HL-60 (cell line): ENCODE data around the gene ANKRD9.
"Not testable (repeated sequence)": the region's sequence is repeated elsewhere in the genome, so short reads cannot be mapped to it uniquely, and the experiment has no call there.

Experiments used
- DNase-seq, 2 experiments: peaks; one replicate each; pipeline ENCODE4 v3.0.0-alpha.2; 2010 to 2020; ENCODE audit warnings: low read depth in 1 of 2, low spot score in 1 of 2
- H3K27ac ChIP-seq: fragments of 250-450 bp; sonication (Bioruptor Pico); replicated peaks from 2 replicates; pipeline ENCODE4 v1.5.1; 2020; ENCODE audit warnings: mild to moderate bottlenecking, moderate library complexity
- H3K27me3 ChIP-seq: fragments of 250-450 bp; sonication (Bioruptor Pico); 2 replicates; pipeline ENCODE4 v1.5.1; 2021; ENCODE audit warnings: mild to moderate bottlenecking, moderate library complexity; ENCODE audit not compliant: insufficient read depth, poor library complexity, severe bottlenecking
- H3K4me3 ChIP-seq: replicated peaks from 2 replicates; pipeline ENCODE4 v1.5.1; 2011; ENCODE audit warnings: mild to moderate bottlenecking, control low read depth, low read length; ENCODE audit not compliant: insufficient read depth
- CTCF ChIP-seq: IDR thresholded peaks from one replicate; pipeline ENCODE4 v1.5.1; 2011; ENCODE audit warnings: low read length, control low read depth, inconsistent platforms; ENCODE audit not compliant: insufficient read depth
- GABPA ChIP-seq: IDR thresholded peaks from 2 replicates; pipeline ENCODE4 v1.6.1; 2012; ENCODE audit warnings: low read depth
- POLR2AphosphoS5 ChIP-seq: IDR thresholded peaks from 2 replicates; pipeline ENCODE4 v1.6.1; 2012; ENCODE audit warnings: low read depth
- REST ChIP-seq: IDR thresholded peaks from 2 replicates; pipeline ENCODE4 v1.6.1; 2012; ENCODE audit warnings: low read depth; ENCODE audit not compliant: insufficient replicate concordance
- SPI1 ChIP-seq: IDR thresholded peaks from 2 replicates; pipeline ENCODE4 v1.6.1; 2012; ENCODE audit warnings: low read depth, mild to moderate bottlenecking, borderline replicate concordance

ANKRD9 gene

GRCh38 chr14:102556098-102556677 is 46.6 kb upstream of the ANKRD9 start:
- H3K4me3 ChIP-seq: no peak overlapping the region
- no peaks in the 10 kb centered on the region for H3K27me3 ChIP-seq
- no peak for TF ChIP-seq POLR2AphosphoS5
- no peak for TF ChIP-seq REST
- TF ChIP-seq GABPA: no peak
- no peak for TF ChIP-seq CTCF
- TF ChIP-seq SPI1: no peak
- DNase-seq: no peak
- no peak overlapping the region for H3K27ac ChIP-seq

GRCh38 chr14:102554821-102555819 is 45.5 kb upstream of the ANKRD9 start:
- Histone ChIP-seq H3K27ac (no peak overlapping the region), H3K27me3 (no peaks in the 10 kb centered on the region), H3K4me3 (peak overlapping the region; percentile 50)
- no peak for DNase-seq
- TF ChIP-seq SPI1 (no peak), GABPA (no peak), CTCF (no peak), POLR2AphosphoS5 (no peak)

GRCh38 chr14:102551995-102552705 is 42.6 kb upstream of the ANKRD9 start:
- Histone ChIP-seq H3K27me3 (no peaks in the 10 kb centered on the region), H3K27ac (no peak overlapping the region), H3K4me3 (no peak overlapping the region)
- TF ChIP-seq POLR2AphosphoS5: no peak
- no peak for TF ChIP-seq SPI1
- TF ChIP-seq CTCF: no peak
- no peak for TF ChIP-seq REST
- TF ChIP-seq GABPA: no peak
- no peak for DNase-seq

- DNase-seq, H3K27me3 ChIP-seq, H3K4me3 ChIP-seq, H3K27ac ChIP-seq: not testable (repeated sequence)
These were observed 41.4 kb upstream of the ANKRD9 start for GRCh38 chr14:102550927-102551401.
